PC-9 (cell line): ENCODE results near the gene AK9. TPM values are rescaled to one million over a fixed set of nuclear protein-coding genes. Genes with fewer than 3 reads are reported as not detected.

ENCODE experiments used
- BruUV-seq: library from RNA; stranded (reverse); fragments of 400-500 nt; replicated peaks from 2 replicates; lab custom pipeline; 2021; lab: Mats Ljungman, UMichigan
- CTCF ChIA-PET: fragments of 300-600 bp; sonication (Branson Sonifier 250); formaldehyde crosslinking; loops from one replicate; lab custom pipeline; 2022; ENCODE audit warnings: antibody characterized with exemption; lab: Charles Lee
- POLR2A ChIA-PET: fragments of 300-600 bp; sonication (Branson Sonifier 250); formaldehyde crosslinking; loops from one replicate; lab custom pipeline; 2022; ENCODE audit warnings: antibody characterized with exemption; ENCODE audit not compliant: unreplicated experiment; lab: Charles Lee
- DNase-seq, 2 experiments: peaks; one replicate each; pipeline versions ENCODE4 v3.0.0 to v3.0.0-alpha.2; 2015 to 2022; ENCODE audit warnings: mixed read lengths in 1 of 2
- H2AFZ ChIP-seq: fragments of 200-600 bp; sonication (generic); 2 replicates; pipeline ENCODE4 v1.8.1; 2017; ENCODE audit warnings: antibody characterized with exemption
- H3F3A ChIP-seq: fragments of 200-600 bp; sonication (generic); 2 replicates; pipeline ENCODE4 v1.8.1; 2017; ENCODE audit warnings: antibody characterized with exemption, mild to moderate bottlenecking, low read depth; ENCODE audit not compliant: insufficient read depth
- H3K27ac ChIP-seq: fragments of 200-600 bp; sonication (generic); 2 replicates; pipeline ENCODE4 v1.6.1; 2016; ENCODE audit warnings: mixed run types
- H3K27me3 ChIP-seq: fragments of 200-600 bp; sonication (generic); 2 replicates; pipeline ENCODE4 v1.6.1; 2016; ENCODE audit warnings: low read depth, mixed run types; ENCODE audit not compliant: insufficient read depth
- H3K36me3 ChIP-seq: fragments of 200-600 bp; sonication (generic); 2 replicates; pipeline ENCODE4 v1.6.1; 2016; ENCODE audit warnings: low read depth, mixed run types
- H3K4me1 ChIP-seq: fragments of 200-600 bp; sonication (generic); replicated peaks from 2 replicates; pipeline ENCODE4 v1.6.1; 2016; ENCODE audit warnings: mixed run types; ENCODE audit not compliant: insufficient read depth
- H3K4me2 ChIP-seq: fragments of 200-600 bp; sonication (generic); 2 replicates; pipeline ENCODE4 v1.6.1; 2017; ENCODE audit warnings: mixed run types
- H3K4me3 ChIP-seq: fragments of 200-600 bp; sonication (generic); 2 replicates; pipeline ENCODE4 v1.6.1; 2016; ENCODE audit warnings: mixed run types
- H3K79me2 ChIP-seq: fragments of 200-600 bp; sonication (generic); 2 replicates; pipeline ENCODE4 v1.6.1; 2017; ENCODE audit warnings: low read depth, mixed run types
- H3K9me2 ChIP-seq: fragments of 200-600 bp; sonication (generic); 2 replicates; pipeline ENCODE4 v1.8.1; 2017; ENCODE audit warnings: mild to moderate bottlenecking; ENCODE audit not compliant: insufficient read depth
- H3K9me3 ChIP-seq: fragments of 200-600 bp; sonication (generic); 2 replicates; pipeline ENCODE4 v1.8.1; 2016; ENCODE audit warnings: low read depth; ENCODE audit not compliant: insufficient read depth
- H4K20me1 ChIP-seq: fragments of 200-600 bp; sonication (generic); 2 replicates; pipeline ENCODE4 v1.8.1; 2017; ENCODE audit not compliant: insufficient read depth
- EZH2 ChIP-seq: fragments of 200-600 bp; sonication (generic); IDR thresholded peaks from 2 replicates; pipeline ENCODE4 v1.8.0; 2017; ENCODE audit warnings: antibody characterized with exemption, low read depth
- intact Hi-C: fragments of 100-400 bp; cut with micrococcal nuclease; formaldehyde crosslinking; loops from one replicate; pipeline ENCODE4 v1.10.0; 2022; ENCODE audit not compliant: unreplicated experiment
- total RNA-seq: library from RNA; stranded (reverse); gene quantifications from 2 replicates; pipeline ENCODE4 v1.2.3, GENCODE V29; 2021
- TF ChIP-seq, protein P1 (sequence below): fragments of 200-600 bp; sonication (generic); conservative IDR thresholded peaks from 2 replicates; pipeline ENCODE4 v1.6.1; 2017; ENCODE audit warnings: mixed run types, antibody characterized with exemption, mild to moderate bottlenecking, moderate library complexity

AK9 gene
- total RNA-seq, 1 experiment from 2014 or later = 7.4 TPM

DNA sequence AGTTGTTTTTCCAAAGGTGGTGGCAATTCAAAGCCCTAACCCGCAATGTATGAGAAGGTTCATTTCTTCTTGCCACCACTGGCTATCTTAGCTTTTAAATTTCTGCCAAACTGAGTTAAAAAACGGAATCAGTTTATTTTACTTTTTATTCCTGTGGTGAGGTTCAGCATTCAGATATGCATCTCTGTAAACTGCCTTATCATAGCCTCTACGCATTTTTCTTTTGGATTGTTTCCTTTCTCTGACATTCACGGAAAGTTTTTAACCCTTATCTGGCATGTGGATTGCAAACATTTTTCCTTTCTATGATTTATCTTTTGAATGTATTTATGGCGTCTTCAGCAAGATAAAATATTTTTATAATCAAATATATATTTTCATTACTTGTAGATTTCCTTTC lies 37.7 kb downstream of the AK9 start:
- H4K20me1 ChIP-seq = no peaks in the 10 kb centered on the region
- no peaks in the 10 kb centered on the region for H3K27me3 ChIP-seq
- H3K79me2 ChIP-seq = no peaks in the 10 kb centered on the region
- H3K36me3 ChIP-seq = no peaks in the 10 kb centered on the region
- H3K9me2 ChIP-seq = no peaks in the 10 kb centered on the region
- H3K4me3 ChIP-seq = no peak overlapping the region
- no peaks in the 10 kb centered on the region for H3K4me1 ChIP-seq
- H3K4me2 ChIP-seq = no peak overlapping the region
- no peaks in the 10 kb centered on the region for H3K9me3 ChIP-seq
- BruUV-seq = no TSS peak
- intact Hi-C loops = no loop called here
- H2AFZ ChIP-seq = no peak overlapping the region
- CTCF ChIA-PET = no interaction called here
- DNase-seq = no peak
- H3F3A ChIP-seq = no peaks in the 10 kb centered on the region
- H3K27ac ChIP-seq = no peak overlapping the region
- POLR2A ChIA-PET = no interaction called here
- TF ChIP-seq, protein P1, sequence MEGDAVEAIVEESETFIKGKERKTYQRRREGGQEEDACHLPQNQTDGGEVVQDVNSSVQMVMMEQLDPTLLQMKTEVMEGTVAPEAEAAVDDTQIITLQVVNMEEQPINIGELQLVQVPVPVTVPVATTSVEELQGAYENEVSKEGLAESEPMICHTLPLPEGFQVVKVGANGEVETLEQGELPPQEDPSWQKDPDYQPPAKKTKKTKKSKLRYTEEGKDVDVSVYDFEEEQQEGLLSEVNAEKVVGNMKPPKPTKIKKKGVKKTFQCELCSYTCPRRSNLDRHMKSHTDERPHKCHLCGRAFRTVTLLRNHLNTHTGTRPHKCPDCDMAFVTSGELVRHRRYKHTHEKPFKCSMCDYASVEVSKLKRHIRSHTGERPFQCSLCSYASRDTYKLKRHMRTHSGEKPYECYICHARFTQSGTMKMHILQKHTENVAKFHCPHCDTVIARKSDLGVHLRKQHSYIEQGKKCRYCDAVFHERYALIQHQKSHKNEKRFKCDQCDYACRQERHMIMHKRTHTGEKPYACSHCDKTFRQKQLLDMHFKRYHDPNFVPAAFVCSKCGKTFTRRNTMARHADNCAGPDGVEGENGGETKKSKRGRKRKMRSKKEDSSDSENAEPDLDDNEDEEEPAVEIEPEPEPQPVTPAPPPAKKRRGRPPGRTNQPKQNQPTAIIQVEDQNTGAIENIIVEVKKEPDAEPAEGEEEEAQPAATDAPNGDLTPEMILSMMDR = no peak
- TF ChIP-seq EZH2 = no peak

DNA sequence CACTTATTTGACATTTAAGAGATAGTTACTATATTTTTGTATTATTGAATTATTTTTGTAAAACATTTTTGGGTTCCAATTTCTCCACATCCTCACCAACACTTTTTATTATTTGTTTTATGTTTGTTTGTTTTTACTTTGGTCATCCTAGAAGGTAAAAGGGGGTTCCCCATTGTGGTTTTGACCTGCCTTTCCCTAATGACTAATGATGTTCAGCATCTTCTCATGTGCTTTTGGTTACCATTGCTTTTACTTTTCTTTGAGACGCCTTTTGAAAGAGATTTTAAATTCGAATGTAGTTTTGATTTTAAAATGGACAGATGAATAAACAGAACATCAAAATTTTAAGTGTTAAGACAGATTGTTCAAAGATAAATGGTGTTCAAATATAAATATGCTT lies 46.9 kb downstream of the AK9 start:
- ChIA-PET POLR2A (no interaction called here), CTCF (no interaction called here)
- no TSS peak for BruUV-seq
- Histone ChIP-seq H3K4me3 (no peak overlapping the region), H3K4me2 (peak overlapping the region; percentile 27), H3K9me3 (no peaks in the 10 kb centered on the region), H3K36me3 (no peaks in the 10 kb centered on the region), H3F3A (no peaks in the 10 kb centered on the region), H3K27ac (no peak overlapping the region), H2AFZ (no peak overlapping the region), H3K4me1 (peaks cover 13% of the 10 kb centered on the region), H3K79me2 (no peaks in the 10 kb centered on the region), H3K27me3 (no peaks in the 10 kb centered on the region), H4K20me1 (no peaks in the 10 kb centered on the region), H3K9me2 (no peaks in the 10 kb centered on the region)
- TF ChIP-seq EZH2 = no peak
- TF ChIP-seq, protein P1 = no peak
- peak in 1 of 2 experiments; percentile 52 for DNase-seq
- intact Hi-C loops = no loop called here

DNA sequence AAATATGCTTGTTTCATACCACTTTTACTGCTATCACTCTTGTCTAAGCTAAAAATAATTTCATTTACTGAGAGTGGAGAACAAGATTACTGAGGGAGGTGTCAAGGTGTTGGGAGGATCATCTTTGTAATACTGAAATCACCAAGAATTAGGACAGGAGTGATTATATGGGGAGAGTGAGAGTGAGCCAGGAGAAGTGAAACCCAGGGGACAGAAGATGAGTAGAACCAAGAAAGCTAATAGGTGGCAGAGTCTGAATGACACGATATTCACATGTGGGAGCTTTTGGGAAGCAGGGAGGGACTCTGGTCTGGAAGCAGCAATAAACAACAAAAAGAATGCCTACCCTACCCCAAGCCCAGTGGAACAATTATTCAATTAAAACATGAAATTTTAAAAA lies 58.6 kb downstream of the AK9 start:
- ChIA-PET CTCF (no interaction called here), POLR2A (no interaction called here)
- Histone ChIP-seq H3K27me3 (no peaks in the 10 kb centered on the region), H3K9me2 (no peaks in the 10 kb centered on the region; the same call in 1 of the 2 replicates), H3K4me3 (no peak overlapping the region), H3K4me1 (no peaks in the 10 kb centered on the region), H3K36me3 (no peaks in the 10 kb centered on the region), H3K9me3 (0 out of 2 replicates have a peak, but pooled peaks cover 3% of the 10 kb centered on the region), H4K20me1 (no peaks in the 10 kb centered on the region), H3K79me2 (no peaks in the 10 kb centered on the region), H2AFZ (no peak overlapping the region), H3F3A (no peaks in the 10 kb centered on the region), H3K27ac (no peak overlapping the region), H3K4me2 (no peak overlapping the region)
- intact Hi-C loops = no loop called here
- no peak for DNase-seq
- no TSS peak for BruUV-seq
- TF ChIP-seq EZH2 = no peak
- TF ChIP-seq, protein P1 = no peak
